Left renal cortex interstitium (tissue), 4 donors: Measurements from ENCODE around the gene SLC4A5. TPM values are rescaled to one million over a fixed set of nuclear protein-coding genes. Genes with fewer than 3 reads are reported as not detected.

Experiments used
- DNase-seq, 4 donors: peaks; one replicate each; pipeline ENCODE4 v3.0.0-alpha.2; 2013; ENCODE audit warnings: low read depth in 4 of 4, low spot score in 2 of 4, missing footprints in 1 of 4
- polyA plus RNA-seq, 4 donors: library from polyadenylated mRNA; unstranded; fragments of 120-200 nt; gene quantifications; one replicate each; pipeline ENCODE4 v1.2.1, GENCODE V29; 2013; ENCODE audit not compliant: insufficient read length in 4 of 4

SLC4A5 gene
- polyA plus RNA-seq, 4 donors: 1.8 to 4.6 (median 3.1) TPM

GRCh38 chr2:74281141-74281975 is 61.9 kb downstream of the SLC4A5 start:
- DNase-seq: no peak

- no peak for DNase-seq
Measured at GRCh38 chr2:74278694-74279093, 64.5 kb downstream of the SLC4A5 start.

- DNase-seq: no peak
Measured at GRCh38 chr2:74278176-74278575, 65.0 kb downstream of the SLC4A5 start.

GRCh38 chr2:74275228-74275627 is 68.0 kb downstream of the SLC4A5 start:
- no peak for DNase-seq

- no peak for DNase-seq
Measured at GRCh38 chr2:74269667-74270066, 73.5 kb downstream of the SLC4A5 start.

GRCh38 chr2:74267068-74267467 is 76.1 kb downstream of the SLC4A5 start:
- no peak for DNase-seq

- no peak for DNase-seq
Measured at GRCh38 chr2:74264281-74264680, 78.9 kb downstream of the SLC4A5 start.

GRCh38 chr2:74262681-74263080 is 80.5 kb downstream of the SLC4A5 start:
- DNase-seq: no peak

- DNase-seq: peak in 2 of 4 donors; percentile 11 to 37
Measured at GRCh38 chr2:74261204-74261864, 81.9 kb downstream of the SLC4A5 start.

GRCh38 chr2:74260495-74260894 is 82.7 kb downstream of the SLC4A5 start:
- DNase-seq: no peak

GRCh38 chr2:74259733-74260132 is 83.5 kb downstream of the SLC4A5 start:
- no peak for DNase-seq

- DNase-seq: no peak
Measured at GRCh38 chr2:74259191-74259590, 84.0 kb downstream of the SLC4A5 start.

- DNase-seq: no peak
Measured at GRCh38 chr2:74255660-74256213, 87.5 kb downstream of the SLC4A5 start.

- no peak for DNase-seq
Measured at GRCh38 chr2:74253971-74254310, 89.3 kb downstream of the SLC4A5 start.

- no peak for DNase-seq
Measured at GRCh38 chr2:74253306-74253970, 89.8 kb downstream of the SLC4A5 start.

- DNase-seq: no peak
Measured at GRCh38 chr2:74252862-74253261, 90.4 kb downstream of the SLC4A5 start.

GRCh38 chr2:74252036-74252435 is 91.2 kb downstream of the SLC4A5 start:
- DNase-seq: no peak

GRCh38 chr2:74250189-74250631 is 93.0 kb downstream of the SLC4A5 start:
- peak in 3 of 4 donors; percentile 15 to 31 (median 23) for DNase-seq

GRCh38 chr2:74249406-74250122 is 93.7 kb downstream of the SLC4A5 start:
- no peak for DNase-seq

GRCh38 chr2:74246496-74247195 is 96.6 kb downstream of the SLC4A5 start:
- no peak for DNase-seq
